Ectodermal cell (in vitro differentiated cells): ENCODE results near the gene PTDSS2.
"Not testable (repeated sequence)": the region's sequence is repeated elsewhere in the genome, so short reads cannot be mapped to it uniquely, and the experiment has no call there.

Experiments used
- H3K27ac ChIP-seq: 2 replicates; pipeline ENCODE4 v1.7.0; 2013; ENCODE audit warnings: mild to moderate bottlenecking, low read depth, low read length; ENCODE audit not compliant: insufficient read depth, poor library complexity, severe bottlenecking
- H3K27me3 ChIP-seq: 2 replicates; pipeline ENCODE4 v1.7.0; 2013; ENCODE audit warnings: mild to moderate bottlenecking, low read length; ENCODE audit not compliant: insufficient read depth, control insufficient read depth, poor library complexity, severe bottlenecking
- H3K36me3 ChIP-seq: one replicate; pipeline ENCODE4 v1.7.0; 2013; ENCODE audit warnings: low read length; ENCODE audit not compliant: control insufficient read depth, insufficient read depth
- H3K4me1 ChIP-seq: one replicate; pipeline ENCODE4 v1.7.0; 2013; ENCODE audit warnings: low read length; ENCODE audit not compliant: control insufficient read depth, insufficient read depth
- H3K4me3 ChIP-seq: 2 replicates; pipeline ENCODE4 v1.7.0; 2013; ENCODE audit warnings: low read depth, low read length, control low read depth; ENCODE audit not compliant: insufficient read depth
- H3K9me3 ChIP-seq: 2 replicates; pipeline ENCODE4 v1.7.0; 2013; ENCODE audit warnings: mild to moderate bottlenecking, low read length, moderate library complexity; ENCODE audit not compliant: control insufficient read depth
- WGBS, 2 experiments: methylation state at CpG; one replicate each; pipeline ENCODE4 v1.1.7; 2013; ENCODE audit warnings: missing lambda C conversion rate in 2 of 2; 5-methylcytosine and 5-hydroxymethylcytosine counted together

Gene PTDSS2

GRCh38 chr11:506995-507726, 57.1 kb downstream of the PTDSS2 start, which contains the start of gene RNH1:
Gene RNH1 (minus strand): TSS chr11:507242. CDS start chr11:502162, 5,080 bp downstream.
- Histone ChIP-seq H3K4me1 (peaks cover 11% of the 10 kb centered on the region), H3K36me3 (no peaks in the 10 kb centered on the region), H3K4me3 (peak within 1 kb of the TSS; percentile 64), H3K27me3 (peaks cover 10% of the 10 kb centered on the region), H3K9me3 (no peaks in the 10 kb centered on the region), H3K27ac (peak within 1 kb of the TSS; percentile 92)
- WGBS, 2 experiments: 0% methylated on average over 93 of the region's 93 CpGs

- no peaks in the 10 kb centered on the region for H3K36me3 ChIP-seq
- peak overlapping the region; percentile 26 for H3K27ac ChIP-seq
- H3K4me1 ChIP-seq: peaks cover 11% of the 10 kb centered on the region
- WGBS, 2 experiments: 40% methylated on average over 45 of the region's 45 CpGs
- H3K27me3 ChIP-seq: peaks cover 10% of the 10 kb centered on the region
- H3K9me3 ChIP-seq: no peaks in the 10 kb centered on the region
- peak overlapping the region; percentile 64 for H3K4me3 ChIP-seq
These were observed 57.8 kb downstream of the PTDSS2 start for GRCh38 chr11:507727-508515.

GRCh38 chr11:508956-509355, 58.9 kb downstream of the PTDSS2 start:
- H3K36me3 ChIP-seq: no peaks in the 10 kb centered on the region
- H3K27ac ChIP-seq: no peak overlapping the region
- no peak overlapping the region for H3K4me3 ChIP-seq
- no peaks in the 10 kb centered on the region for H3K9me3 ChIP-seq
- peaks cover 10% of the 10 kb centered on the region for H3K27me3 ChIP-seq
- 94% methylated on average over 5 of the region's 5 CpGs for WGBS, 2 experiments
- H3K4me1 ChIP-seq: peaks cover 11% of the 10 kb centered on the region

- 92% methylated on average over 29 of the region's 29 CpGs for WGBS, 2 experiments
- Histone ChIP-seq H3K36me3 (no peaks in the 10 kb centered on the region), H3K4me3 (no peak overlapping the region), H3K27ac (no peak overlapping the region), H3K9me3 (no peaks in the 10 kb centered on the region), H3K27me3 (no peaks in the 10 kb centered on the region), H3K4me1 (no peaks in the 10 kb centered on the region)
These were observed 62.9 kb downstream of the PTDSS2 start for GRCh38 chr11:512761-513595.

GRCh38 chr11:514606-515005, 64.5 kb downstream of the PTDSS2 start:
- H3K9me3 ChIP-seq: no peaks in the 10 kb centered on the region
- no peak overlapping the region for H3K27ac ChIP-seq
- H3K4me1 ChIP-seq: no peaks in the 10 kb centered on the region
- no peak overlapping the region for H3K4me3 ChIP-seq
- H3K27me3 ChIP-seq: no peaks in the 10 kb centered on the region
- 96% methylated on average over 10 of the region's 10 CpGs for WGBS, 2 experiments
- no peaks in the 10 kb centered on the region for H3K36me3 ChIP-seq

GRCh38 chr11:515131-515530, 65.1 kb downstream of the PTDSS2 start:
- 94% methylated on average over 6 of the region's 6 CpGs for WGBS, 2 experiments
- H3K27ac ChIP-seq: no peak overlapping the region
- no peaks in the 10 kb centered on the region for H3K36me3 ChIP-seq
- H3K27me3 ChIP-seq: no peaks in the 10 kb centered on the region
- no peaks in the 10 kb centered on the region for H3K9me3 ChIP-seq
- H3K4me1 ChIP-seq: no peaks in the 10 kb centered on the region
- no peak overlapping the region for H3K4me3 ChIP-seq

GRCh38 chr11:516400-516799, 66.3 kb downstream of the PTDSS2 start:
- Histone ChIP-seq H3K4me1 (no peaks in the 10 kb centered on the region), H3K27ac (no peak overlapping the region), H3K4me3 (no peak overlapping the region), H3K36me3 (no peaks in the 10 kb centered on the region), H3K9me3 (no peaks in the 10 kb centered on the region), H3K27me3 (no peaks in the 10 kb centered on the region)
- 76 to 84% methylated on average over 4 of the region's 4 CpGs for WGBS, 2 experiments

GRCh38 chr11:516918-517685, 67.0 kb downstream of the PTDSS2 start:
- not testable (repeated sequence) for H3K27ac ChIP-seq, H3K36me3 ChIP-seq, H3K4me3 ChIP-seq, H3K4me1 ChIP-seq, H3K9me3 ChIP-seq, H3K27me3 ChIP-seq
- 96% methylated on average over 43 of the region's 43 CpGs for WGBS, 2 experiments

- no peaks in the 10 kb centered on the region for H3K9me3 ChIP-seq
- no peaks in the 10 kb centered on the region for H3K27me3 ChIP-seq
- no peaks in the 10 kb centered on the region for H3K36me3 ChIP-seq
- 30 to 34% methylated on average over 74 of the region's 74 CpGs for WGBS, 2 experiments
- H3K4me3 ChIP-seq: no peak overlapping the region
- no peaks in the 10 kb centered on the region for H3K4me1 ChIP-seq
- no peak overlapping the region for H3K27ac ChIP-seq
These were observed 68.6 kb downstream of the PTDSS2 start for GRCh38 chr11:518463-519202.
